GM18502 (cell line): Measurements from ENCODE around the gene NPHP4.
"Not testable (repeated sequence)": the region's sequence is repeated elsewhere in the genome, so short reads cannot be mapped to it uniquely, and the experiment has no call there.

Source experiments
- ATAC-seq: cut with Tn5 transposase; IDR thresholded peaks from one replicate; pipeline ENCODE4 v1.9.1; 2021; ENCODE audit warnings: mild to moderate bottlenecking; ENCODE audit not compliant: unreplicated experiment, poor library complexity

The NPHP4 gene

DNA sequence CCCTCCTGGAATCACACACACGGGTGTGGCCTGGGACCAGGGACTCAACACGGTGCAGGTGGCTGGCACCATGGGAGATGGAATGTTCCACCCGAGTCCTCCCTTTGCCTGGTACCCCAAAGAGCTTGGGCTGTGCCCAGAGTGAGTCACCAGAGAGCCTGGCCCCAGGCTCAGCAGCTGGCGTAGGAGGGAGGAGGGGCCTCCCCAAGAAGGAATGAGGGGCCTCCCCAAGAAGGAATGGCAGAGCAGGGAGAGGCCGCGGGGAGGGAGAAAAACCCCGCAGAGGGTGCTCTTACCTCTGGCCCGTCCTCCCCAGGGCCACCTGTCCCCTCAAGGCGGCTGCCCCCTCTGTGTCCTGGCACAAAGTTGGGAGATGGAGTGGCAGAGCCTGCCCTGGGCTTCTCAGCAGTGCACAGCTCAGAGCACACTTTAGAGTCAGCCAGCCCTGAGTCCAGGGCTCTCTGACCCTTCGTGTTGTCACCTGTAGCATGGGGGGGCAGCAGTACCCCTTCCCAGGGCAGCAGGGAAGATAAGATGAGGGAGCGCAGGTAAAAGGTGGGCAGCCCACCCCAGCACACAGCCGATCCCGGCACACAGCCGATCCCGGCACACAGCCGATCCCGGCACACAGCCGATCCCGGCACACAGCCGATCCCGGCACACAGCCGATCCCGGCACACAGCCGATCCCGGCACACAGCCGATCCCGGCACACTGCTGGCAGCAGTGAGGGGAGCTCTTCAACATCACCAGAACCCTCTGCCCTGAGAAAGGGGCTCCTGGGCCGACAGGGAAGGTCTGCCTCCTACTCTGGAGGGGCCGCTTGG, 33.3 kb upstream of the NPHP4 start:
- ATAC-seq, result no peak

DNA sequence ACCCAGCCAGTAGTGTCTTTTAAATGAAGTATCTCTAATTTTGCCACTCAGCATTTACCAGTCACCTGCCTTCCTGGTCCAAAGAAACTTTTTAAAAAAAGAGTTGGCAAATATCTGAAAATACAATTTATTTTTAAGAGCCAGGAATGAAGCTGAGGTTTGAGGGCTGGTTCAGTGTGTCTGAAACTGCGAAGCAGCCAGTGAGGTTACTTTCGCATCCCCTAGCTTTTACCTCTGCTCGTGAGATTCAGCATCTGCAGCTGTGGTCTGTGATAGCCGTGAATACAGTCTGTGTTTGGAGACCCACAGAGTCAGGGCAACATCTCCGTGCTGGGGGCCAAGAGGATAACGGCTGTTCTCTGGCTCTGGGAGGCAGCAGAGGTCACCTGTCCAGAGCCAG, 32.2 kb upstream of the NPHP4 start:
- ATAC-seq, result no peak

DNA sequence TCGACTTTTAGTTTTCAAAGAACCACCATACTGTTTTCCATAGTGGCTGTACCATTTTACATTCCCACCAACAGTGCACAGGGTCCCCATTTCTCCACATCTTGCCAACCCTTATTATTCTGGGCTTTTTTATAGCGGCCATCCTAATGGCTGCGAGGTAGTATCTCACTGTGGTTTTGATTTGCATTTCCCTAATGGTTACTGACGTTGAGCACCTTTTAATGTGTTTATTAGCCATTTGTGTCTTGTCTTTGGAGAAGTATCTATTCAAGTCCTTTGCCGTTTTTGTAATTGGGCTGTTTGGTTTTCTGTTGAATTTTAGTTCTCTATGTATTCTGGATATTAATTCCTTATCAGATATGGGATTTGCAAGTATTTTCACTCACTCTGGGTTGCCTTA, 31.1 kb upstream of the NPHP4 start:
- no peak for ATAC-seq

DNA sequence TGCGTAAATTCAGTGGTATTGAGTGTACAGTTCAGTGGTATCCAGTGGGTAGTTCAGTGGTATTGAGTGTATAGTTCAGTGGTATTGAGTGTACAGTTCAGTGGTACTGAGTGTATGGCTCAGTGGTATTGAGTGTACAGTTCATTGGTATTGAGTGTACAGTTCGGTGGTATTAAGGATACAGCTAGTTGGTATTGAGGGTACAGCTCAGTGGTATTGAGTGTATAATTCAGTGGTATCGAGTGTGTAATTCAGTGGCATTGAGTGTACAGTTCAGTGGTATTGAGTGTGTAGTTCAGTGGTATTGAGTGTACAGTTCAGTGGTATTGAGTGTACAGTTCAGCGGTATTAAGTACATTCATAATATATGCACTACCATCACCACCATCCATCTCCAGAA, 30.0 kb upstream of the NPHP4 start:
- no peak for ATAC-seq

DNA sequence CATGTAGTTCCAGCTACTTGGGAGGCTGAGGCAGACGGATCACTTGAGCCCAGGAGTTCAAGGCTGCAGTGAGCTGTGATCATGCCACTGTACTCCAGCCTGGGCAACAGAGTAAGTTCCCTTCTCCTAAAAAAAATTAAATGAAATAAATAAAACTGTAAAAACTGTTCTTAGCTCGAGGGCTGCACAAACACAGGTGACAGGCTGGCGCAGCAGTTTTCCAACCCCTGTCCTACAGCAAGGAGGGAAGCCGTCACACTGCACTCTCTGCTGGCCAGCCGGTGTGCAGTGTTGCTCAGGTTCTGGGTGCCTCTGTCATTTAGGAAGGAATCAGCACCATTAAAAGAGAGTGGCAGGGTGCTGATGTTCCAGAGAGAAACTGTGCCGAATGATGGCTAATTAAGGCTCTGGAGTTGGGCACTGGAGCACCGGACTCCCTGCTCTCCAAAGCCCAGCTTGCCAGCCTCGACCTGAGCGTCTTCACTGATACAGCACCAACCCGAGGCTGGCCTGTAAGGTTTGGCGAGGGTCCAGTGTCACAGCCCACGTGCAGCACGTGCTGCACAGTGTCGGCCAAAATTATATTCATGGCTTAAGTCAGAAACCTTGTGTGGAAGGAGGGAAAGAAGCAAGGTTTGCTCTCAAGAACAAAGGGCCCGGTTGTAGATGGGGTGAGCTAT, 27.1 kb upstream of the NPHP4 start:
- ATAC-seq, result no peak

DNA sequence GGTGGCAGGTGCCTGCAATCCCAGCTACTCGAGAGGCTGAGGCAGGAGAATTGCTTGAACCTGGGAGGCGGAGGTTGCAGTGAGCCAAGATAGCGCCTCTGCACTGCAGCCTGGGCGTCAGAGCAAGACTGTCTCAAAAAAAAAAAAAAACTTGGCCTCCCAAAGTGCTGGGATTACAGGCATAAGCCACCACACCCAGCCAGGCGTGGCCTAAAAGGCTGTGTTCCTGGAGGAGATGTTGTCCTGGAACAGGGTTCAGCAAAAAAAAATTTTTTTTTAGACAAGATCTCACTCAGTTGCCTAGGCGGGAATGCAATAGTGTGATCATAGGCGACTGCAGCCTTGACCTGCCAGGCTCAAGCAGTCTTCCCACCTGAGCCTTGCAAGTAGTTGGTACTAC, 25.4 kb upstream of the NPHP4 start:
- not testable (repeated sequence) for ATAC-seq

DNA sequence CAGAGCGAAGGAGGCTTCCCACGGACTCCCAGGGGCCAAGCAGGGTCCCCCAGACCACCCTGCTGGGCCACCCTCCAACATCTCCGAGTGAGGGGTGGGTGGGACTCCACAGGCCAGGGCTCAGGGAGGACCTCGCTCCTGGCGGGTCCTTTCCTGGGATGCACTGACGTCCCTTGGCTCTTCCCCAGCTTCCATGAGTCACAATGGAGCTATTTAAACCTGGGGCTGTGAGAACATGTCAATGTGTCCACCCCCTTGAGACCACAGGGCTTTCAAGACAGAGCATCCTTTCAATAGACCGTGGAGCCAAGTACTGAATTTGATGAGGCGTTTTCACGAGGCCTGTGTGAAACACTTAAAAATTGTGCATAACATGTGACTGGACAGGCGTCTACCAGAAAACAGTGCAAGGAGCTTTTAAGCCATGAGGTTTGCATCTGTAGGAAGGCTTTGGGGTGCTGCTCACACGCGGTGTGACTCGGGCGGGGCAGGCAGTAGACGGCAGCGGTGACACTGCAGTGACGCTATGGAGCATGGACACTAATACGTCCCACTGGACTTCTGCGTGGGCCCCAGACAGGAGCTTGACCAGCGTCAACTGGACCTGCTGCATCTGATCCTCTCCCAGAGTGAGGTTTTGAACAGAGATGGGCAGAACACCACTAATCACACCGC, 24.1 kb upstream of the NPHP4 start:
- no peak for ATAC-seq

DNA sequence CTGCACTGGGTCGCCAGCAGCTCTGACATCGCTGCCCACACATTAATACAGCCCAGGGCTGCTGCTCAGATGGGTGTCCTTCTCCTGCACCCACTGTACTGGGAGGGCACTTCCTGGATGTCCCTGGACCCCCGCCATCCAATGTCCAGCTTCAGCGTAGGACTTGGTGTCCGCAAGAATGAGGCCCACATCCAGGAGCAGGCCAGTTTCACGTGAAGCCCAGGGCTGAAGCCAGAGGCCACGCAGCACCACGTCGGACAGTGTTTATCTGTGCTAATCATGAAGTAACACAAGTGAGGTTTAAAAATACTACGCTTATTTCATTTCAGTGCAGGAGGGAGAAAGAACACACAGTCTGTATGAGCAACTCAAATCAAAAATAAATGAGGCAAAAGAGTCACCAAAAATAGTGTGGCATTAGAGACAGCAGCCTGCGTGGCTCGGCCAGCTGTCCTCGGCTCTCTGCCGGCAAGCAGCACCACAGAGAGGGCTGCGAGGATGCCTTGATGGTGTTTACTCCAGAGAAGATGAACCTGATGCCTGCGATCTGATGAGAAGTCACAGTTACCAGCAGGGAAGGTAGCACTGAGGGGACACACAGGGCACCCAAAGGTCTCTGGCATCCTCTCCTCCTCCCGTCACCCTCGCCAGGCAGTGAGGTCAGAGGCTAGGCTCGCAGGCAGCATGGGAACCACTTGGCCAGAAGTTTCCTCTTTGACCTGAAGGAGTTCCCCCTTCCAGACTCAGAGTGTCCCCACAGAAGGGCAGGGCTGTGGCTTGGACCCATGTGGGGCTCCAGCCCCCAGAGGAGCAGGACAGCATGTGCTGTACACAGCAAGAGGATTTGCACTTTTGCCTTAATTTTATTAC, 22.1 kb upstream of the NPHP4 start:
- ATAC-seq, result no peak

DNA sequence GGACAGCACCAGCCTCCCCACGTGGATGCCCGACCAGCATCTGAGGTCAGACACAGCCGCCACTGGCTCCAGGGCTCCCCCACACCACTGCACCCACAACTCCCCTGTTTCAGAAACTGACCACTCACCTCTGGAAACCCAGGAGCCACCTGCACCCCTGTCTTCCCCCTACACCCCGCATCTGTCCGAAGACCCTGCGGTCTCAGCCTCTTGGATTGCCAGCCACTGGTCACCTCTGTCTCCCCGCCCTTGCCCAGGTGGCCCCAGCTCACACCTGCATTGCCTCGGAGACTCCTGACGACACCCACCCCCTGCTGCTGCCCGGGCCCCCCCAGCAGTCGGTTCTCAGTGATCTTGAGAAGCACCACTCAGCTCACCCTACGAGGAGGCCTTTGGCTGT, 21.3 kb upstream of the NPHP4 start:
- ATAC-seq, result no peak

DNA sequence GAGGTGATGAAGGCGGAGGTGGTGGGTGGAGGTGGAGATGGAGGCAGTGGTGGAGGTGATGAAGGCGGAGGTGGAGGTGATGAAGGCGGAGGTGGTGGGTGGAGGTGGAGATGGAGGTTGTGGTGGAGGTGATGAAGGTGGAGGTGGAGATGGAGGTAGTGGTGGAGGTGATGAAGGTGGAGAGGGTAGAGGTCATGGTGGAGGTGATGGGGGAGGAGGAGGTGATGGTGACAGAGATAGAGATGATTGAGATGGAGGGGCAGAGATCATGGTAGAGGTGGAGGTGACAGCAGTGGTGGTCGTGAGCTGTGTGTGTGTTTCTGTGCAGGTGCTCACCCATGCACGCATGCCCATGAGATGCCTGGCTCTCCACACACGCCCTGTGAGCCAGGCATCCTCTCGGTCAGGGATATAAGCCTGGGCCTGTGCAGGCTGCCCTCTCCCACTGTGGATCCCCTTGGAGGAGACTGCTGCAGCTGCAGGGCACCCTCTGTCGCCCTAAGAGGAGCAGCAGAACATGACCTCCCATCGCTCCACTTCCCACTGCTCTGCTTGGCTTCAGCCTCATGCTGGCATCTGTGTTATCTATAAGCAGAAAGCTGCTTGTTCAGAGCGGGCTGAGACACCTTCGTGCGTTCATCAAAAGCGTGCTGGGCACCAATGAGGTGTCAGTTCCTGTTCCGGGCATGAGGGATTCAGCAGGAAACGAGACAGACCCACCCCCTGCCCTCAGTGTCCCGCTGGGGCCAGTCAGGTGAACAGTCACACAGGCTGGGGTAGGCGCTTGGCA, 20.5 kb upstream of the NPHP4 start:
- ATAC-seq, result no peak

DNA sequence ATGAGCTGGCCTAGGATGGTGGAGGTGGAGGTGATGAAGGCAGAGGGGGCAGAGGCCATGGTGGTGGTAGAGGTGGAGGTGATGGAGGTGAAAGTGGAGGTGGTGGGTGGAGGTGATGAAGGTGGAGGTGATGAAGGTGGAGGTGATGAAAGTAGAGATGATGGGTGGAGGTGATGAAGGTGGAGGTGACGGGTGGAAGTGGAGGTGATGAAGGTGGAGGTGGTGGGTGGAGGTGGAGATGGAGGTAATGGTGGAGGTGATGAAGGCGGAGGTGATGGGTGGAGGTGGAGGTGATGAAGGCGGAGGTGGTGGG, 19.7 kb upstream of the NPHP4 start:
- no peak for ATAC-seq

DNA sequence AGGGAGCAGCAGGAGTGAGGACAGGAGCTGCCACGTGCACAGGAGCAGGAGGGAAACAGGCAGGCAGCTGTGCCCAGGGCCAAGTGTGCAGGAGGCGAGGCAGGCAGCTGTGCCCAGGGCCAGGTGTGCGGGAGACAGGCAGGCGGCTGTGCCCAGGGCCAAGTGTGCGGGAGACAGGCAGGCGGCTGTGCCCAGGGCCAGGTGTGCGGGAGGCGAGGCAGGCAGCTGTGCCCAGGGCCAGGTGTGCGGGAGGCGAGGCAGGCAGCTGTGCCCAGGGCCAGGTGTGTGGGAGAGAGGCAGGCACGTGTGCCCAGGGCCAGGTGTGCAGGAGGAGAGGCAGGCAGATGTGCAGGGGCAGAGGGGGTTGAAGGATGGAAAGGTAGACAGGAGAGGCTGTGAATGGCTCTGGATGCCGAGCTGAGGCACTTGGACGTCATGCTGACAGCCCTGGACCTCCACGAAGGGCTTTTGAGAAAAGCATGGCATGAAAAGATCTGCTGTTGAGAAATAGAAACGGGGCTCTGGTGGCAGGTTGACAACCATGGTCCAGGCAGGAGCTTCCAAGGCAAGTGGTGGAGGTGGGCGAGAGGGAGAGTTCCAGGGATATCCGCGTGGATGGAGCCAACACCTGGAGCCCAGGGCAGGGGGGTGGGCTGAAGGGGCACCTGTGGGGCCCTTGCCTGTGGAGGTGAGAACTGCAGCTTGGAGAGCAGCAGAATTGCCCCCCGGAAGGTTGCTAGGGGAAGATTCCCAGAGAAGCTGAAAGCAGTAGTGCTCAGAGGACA, 19.1 kb upstream of the NPHP4 start:
- no peak for ATAC-seq

DNA sequence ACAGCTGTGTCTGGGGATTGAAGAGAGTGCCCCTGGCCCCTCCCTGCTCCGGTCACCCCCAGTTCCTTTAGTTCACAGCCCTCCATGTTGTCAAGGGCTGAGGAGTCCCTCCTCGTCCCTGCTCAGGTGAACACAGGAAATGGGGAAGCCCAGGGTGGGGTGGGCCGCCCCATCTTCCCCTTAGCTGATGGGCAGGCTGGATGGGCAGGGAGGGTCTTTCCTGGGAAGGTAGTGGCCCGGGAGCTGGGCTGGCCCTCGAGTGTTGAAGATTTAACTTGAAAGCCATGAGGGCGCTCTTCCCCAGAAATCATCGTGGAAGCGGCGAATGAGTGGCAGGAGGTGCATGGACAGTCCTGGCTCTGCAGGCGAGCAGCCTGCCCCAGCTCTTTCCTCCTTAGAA, 18.3 kb upstream of the NPHP4 start:
- no peak for ATAC-seq

DNA sequence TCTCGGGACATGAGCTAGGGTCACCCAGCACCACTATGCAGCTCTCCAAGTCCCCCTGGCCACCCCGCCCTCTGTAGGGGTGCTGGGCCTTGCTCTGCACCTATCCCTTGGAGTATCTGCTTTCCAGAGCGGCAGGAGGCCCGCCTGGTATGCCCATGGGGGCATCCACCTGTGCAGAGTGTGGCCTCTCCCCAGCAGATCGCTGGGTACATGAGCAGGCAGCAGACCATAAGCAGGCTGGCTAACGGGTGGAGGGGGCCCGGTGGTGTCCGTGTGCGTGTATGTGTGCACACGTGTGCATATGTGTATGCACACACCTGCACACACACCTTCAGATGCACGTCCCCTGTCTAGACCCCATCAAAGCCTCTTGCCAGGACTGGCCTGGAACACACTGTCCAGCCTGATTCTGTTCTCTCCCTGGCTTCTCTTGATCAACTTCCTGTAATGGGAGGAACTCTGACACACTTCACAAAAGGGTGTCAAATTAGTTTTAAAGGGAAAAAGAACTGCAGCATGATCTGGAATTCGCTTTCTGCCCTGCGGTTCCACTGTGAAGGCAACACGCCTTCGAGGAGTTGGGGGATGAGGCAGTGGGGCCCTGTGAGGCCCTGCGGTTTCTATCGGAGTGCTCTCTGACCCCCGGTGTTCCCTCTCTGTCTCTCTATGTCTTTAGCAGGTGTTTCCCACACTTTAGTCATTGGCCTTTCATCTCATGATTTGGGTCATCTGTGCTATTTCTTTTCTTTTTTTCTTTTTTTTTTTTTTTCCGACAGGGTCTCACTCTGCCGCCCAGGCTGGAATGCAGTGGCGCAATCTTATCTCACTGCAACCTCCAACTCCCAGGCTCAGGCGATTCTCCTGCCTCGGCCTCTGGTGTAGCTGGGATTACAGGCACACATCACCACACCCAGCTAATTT, 17.2 kb upstream of the NPHP4 start:
- no peak for ATAC-seq

DNA sequence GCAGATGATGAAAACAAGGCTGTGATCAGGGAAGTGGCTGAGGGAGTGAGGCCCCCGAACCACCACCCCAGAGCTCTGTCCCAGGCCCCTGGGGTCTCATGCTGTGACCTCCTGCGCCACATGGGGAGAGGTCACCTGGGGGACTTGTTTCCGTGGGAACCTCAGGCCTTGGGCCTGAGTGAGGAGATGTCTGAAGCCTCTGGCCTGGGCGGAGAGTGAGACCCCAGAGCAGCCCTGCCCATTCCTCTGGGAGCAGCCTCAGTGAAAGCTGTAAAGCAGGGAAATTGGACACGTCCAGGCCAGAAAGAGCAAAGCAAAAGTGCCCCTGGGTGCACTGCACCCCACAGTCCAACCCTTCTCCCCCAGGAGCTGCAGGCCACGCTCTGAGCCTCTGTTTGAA, 16.5 kb upstream of the NPHP4 start:
- no peak for ATAC-seq

DNA sequence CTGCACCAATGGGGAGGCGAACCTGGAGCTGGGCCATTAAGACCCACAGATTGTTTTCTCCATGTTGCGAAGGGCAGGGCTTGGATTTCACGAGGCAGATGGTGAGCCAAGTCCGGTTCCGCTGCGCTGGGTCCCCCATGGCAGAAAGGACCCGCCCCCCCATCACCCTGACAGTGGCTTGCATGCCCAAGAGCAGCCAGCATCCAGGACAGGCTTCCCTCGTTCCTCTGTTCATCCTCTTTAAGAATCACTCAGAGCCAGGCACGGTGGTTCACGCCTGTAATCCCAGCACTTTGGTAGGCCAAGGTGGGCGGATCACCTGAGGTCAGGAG, 15.8 kb upstream of the NPHP4 start:
- no peak for ATAC-seq

DNA sequence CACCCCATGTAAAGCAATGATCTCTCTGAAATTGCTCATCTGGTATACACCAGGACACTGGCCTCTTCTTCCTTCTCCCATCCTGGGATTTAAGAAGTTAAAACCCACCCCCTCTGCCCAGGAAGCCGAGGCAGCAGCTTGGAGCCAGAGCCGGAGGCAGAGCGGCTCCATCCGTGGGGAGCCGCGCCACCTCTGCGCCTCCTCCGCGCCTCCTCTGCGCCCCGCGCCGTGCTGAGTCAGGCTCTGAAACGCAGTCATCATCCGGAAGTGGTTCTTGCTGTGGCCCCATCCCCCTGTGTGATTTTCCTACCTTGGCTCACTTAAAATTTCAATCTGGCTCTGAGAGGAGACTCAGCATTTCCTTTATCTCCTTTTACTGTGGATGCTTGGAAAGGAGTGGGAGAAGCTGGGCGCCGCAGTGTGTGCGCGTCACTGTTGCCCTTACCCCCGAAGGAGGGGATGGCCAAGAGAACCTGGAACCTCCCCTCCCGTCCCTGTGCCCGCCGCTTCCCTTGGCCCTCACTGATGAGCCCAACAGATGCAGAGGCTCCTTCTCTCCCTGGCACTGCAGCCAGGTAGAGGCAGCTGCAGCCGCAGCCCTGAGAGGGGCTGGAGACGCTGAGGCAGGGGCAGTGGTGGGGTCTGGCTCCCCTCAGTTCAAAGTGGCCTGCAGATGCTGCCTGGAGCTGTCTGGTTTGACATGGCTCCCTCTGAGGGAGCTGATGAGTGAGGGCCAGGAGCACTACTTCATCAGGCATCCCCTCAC, 15.3 kb upstream of the NPHP4 start:
- peak; percentile 75 for ATAC-seq

DNA sequence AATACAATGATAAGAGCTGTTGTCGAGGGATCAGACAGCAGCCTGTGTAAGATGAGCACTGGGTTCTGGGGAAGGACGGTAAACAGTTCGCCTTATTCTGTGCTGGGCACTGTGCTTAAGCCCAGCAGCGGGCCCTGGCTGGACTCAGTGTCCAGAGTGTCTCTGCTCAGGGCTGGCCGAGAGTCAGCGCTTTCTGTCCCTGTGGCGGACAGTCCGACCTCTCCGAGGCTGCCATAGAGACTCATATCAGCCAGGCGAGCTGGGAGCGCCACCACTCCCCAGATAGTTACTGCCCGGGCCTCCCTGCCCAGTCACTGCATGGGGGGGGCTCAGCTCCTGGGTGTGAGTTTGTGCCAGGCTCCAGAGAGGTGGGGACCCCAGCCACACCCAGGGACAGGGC, 14.7 kb upstream of the NPHP4 start:
- peak; percentile 24 for ATAC-seq
